ENCODE data around the gene GOLGB1. TPM values are rescaled to one million over a fixed set of nuclear protein-coding genes. Genes with fewer than 3 reads are reported as not detected.

GOLGB1 gene
- total RNA-seq, 2 experiments from 2014 or later: 11.5 to 30.3 TPM

Small RNA genes within 50 kb of the gene (small RNA-seq; reads per million reads assigned to genes)
- not detected for gene RNU4-62P

Other genes with a start within 250 kb of the GOLGB1 start
- 58.2 and 61.1 TPM in 2 replicates for gene POLQ, start 203.8 kb downstream of the GOLGB1 start, total RNA-seq (2014; rRNA removed; shearing (Covaris generic))
- 50.9 and 56.8 TPM in 2 replicates for gene POLQ, start 203.8 kb downstream of the GOLGB1 start, total RNA-seq (2022)
- gene ARGFX, start 181.8 kb downstream of the GOLGB1 start, total RNA-seq (2014; rRNA removed; shearing (Covaris generic)): not detected in 2 replicates
- gene ARGFX, start 181.8 kb downstream of the GOLGB1 start, total RNA-seq (2022): not detected in 2 replicates
- not detected in 2 replicates for gene FBXO40, start 156.4 kb downstream of the GOLGB1 start, total RNA-seq (2014; rRNA removed; shearing (Covaris generic))
- not detected in 2 replicates for gene FBXO40, start 156.4 kb downstream of the GOLGB1 start, total RNA-seq (2022)
- 124 and 167 TPM in 2 replicates for gene HCLS1, start 88.8 kb downstream of the GOLGB1 start, total RNA-seq (2014; rRNA removed; shearing (Covaris generic))
- 235 and 241 TPM in 2 replicates for gene HCLS1, start 88.8 kb downstream of the GOLGB1 start, total RNA-seq (2022)
- gene IQCB1, start 85.3 kb upstream of the GOLGB1 start, total RNA-seq (2014; rRNA removed; shearing (Covaris generic)): 77.5 and 108 TPM in 2 replicates
- gene IQCB1, start 85.3 kb upstream of the GOLGB1 start, total RNA-seq (2022): 94.3 and 100 TPM in 2 replicates
- 66.3 and 78.1 TPM in 2 replicates for gene EAF2, start 85.5 kb upstream of the GOLGB1 start, total RNA-seq (2014; rRNA removed; shearing (Covaris generic))
- gene EAF2, start 85.5 kb upstream of the GOLGB1 start, total RNA-seq (2022): 131 and 132 TPM in 2 replicates
- gene SLC15A2, start 144.7 kb upstream of the GOLGB1 start, total RNA-seq (2014; rRNA removed; shearing (Covaris generic)): 14.0 and 15.1 TPM in 2 replicates
- 15.2 and 25.3 TPM in 2 replicates for gene SLC15A2, start 144.7 kb upstream of the GOLGB1 start, total RNA-seq (2022)

Measured in OCI-LY7 (cell line).